Adrenal gland (tissue), 5 donors: ENCODE data around the gene BBS1.

Experiments
- POLR2A ChIP-seq, 2 donors: fragments of 450-650 bp; IDR thresholded peaks; one replicate each; pipeline ENCODE4 v1.6.1; 2017; ENCODE audit warnings: antibody characterized with exemption in 2 of 2, mild to moderate bottlenecking in 2 of 2, moderate library complexity in 1 of 2
- TF ChIP-seq, protein P1 (sequence below), 6 experiments: fragments of 450-650 bp in 4 of 6; fragments of 200-600 bp in 2 of 6; sonication (generic) in 1 of 6; IDR thresholded peaks; 1 replicate in 5 of 6; 2 replicates in 1 of 6; pipeline versions ENCODE4 v1.5.1 to v1.8.0; 2016 to 2021; ENCODE audit warnings: antibody characterized with exemption in 6 of 6, mild to moderate bottlenecking in 2 of 6, moderate library complexity in 1 of 6
- donor health status: DM: no; HTN: no; CAD: no.

DNA sequence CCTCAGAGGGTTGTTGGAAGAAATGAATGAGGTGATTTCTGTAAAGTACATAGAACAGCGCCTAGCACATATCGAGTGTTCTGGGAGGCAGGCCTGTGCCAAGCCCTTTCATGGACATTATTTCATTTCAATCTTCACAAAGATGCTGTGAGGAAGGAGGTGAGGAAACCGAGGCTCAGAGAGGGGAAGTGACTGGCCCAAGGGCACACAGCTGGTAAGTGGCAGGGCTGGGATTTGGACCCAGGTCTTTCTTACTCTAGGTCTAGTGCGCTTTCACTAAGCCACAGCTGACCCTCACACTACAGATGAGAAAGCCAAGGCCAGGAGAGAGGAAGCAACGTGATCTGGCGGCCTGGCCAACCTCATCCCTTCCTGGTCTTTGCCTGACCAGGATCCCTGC is 41.7 kb upstream of the BBS1 start:
- TF ChIP-seq, protein P1, sequence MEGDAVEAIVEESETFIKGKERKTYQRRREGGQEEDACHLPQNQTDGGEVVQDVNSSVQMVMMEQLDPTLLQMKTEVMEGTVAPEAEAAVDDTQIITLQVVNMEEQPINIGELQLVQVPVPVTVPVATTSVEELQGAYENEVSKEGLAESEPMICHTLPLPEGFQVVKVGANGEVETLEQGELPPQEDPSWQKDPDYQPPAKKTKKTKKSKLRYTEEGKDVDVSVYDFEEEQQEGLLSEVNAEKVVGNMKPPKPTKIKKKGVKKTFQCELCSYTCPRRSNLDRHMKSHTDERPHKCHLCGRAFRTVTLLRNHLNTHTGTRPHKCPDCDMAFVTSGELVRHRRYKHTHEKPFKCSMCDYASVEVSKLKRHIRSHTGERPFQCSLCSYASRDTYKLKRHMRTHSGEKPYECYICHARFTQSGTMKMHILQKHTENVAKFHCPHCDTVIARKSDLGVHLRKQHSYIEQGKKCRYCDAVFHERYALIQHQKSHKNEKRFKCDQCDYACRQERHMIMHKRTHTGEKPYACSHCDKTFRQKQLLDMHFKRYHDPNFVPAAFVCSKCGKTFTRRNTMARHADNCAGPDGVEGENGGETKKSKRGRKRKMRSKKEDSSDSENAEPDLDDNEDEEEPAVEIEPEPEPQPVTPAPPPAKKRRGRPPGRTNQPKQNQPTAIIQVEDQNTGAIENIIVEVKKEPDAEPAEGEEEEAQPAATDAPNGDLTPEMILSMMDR (IDR thresholded peaks at IDR 0.05): no peak
- no peak for TF ChIP-seq POLR2A (IDR thresholded peaks at IDR 0.05)
